H9 (cell line): ENCODE results near the gene USP37. TPM values are rescaled to one million over a fixed set of nuclear protein-coding genes. Genes with fewer than 3 reads are reported as not detected.
A peak's percentile ranks its signal among the peaks of the same experiment; 100 is the strongest.

Experiments used
- DNase-seq: peaks from one replicate; pipeline ENCODE4 v3.0.0-alpha.2; 2017
- H2AFZ ChIP-seq: one replicate; pipeline ENCODE4 v1.6.1; 2013; ENCODE audit warnings: mild to moderate bottlenecking, low read length, control low read depth, moderate library complexity
- H2AK5ac ChIP-seq: 2 replicates; pipeline ENCODE4 v1.6.1; 2013; ENCODE audit warnings: low read length, control low read depth, mixed read lengths; ENCODE audit not compliant: insufficient read length
- H2BK120ac ChIP-seq: one replicate; pipeline ENCODE4 v1.6.1; 2013; ENCODE audit warnings: low read depth, mild to moderate bottlenecking, low read length, control low read depth, inconsistent platforms; ENCODE audit not compliant: poor library complexity, severe bottlenecking
- H2BK12ac ChIP-seq: 2 replicates; pipeline ENCODE4 v1.6.1; 2013; ENCODE audit warnings: low read length, control low read depth, mixed read lengths, low read depth; ENCODE audit not compliant: insufficient read length
- H2BK15ac ChIP-seq: 2 replicates; pipeline ENCODE4 v1.6.1; 2013; ENCODE audit warnings: low read depth, low read length, control low read depth
- H2BK20ac ChIP-seq: one replicate; pipeline ENCODE4 v1.6.1; 2013; ENCODE audit warnings: low read depth, mild to moderate bottlenecking, low read length, control low read depth, inconsistent platforms; ENCODE audit not compliant: poor library complexity, severe bottlenecking
- H2BK5ac ChIP-seq: 2 replicates; pipeline ENCODE4 v1.6.1; 2013; ENCODE audit warnings: low read length, control low read depth, mixed read lengths; ENCODE audit not compliant: insufficient read length
- H3K14ac ChIP-seq: 2 replicates; pipeline ENCODE4 v1.6.1; 2013; ENCODE audit warnings: low read length, control low read depth; ENCODE audit not compliant: insufficient read depth
- H3K18ac ChIP-seq: 2 replicates; pipeline ENCODE4 v1.6.1; 2013; ENCODE audit warnings: low read depth, mild to moderate bottlenecking, mixed read lengths, low read length, control low read depth; ENCODE audit not compliant: insufficient read length
- H3K23ac ChIP-seq: 2 replicates; pipeline ENCODE4 v1.6.1; 2013; ENCODE audit warnings: low read length, control low read depth, mixed read lengths, low read depth; ENCODE audit not compliant: insufficient read length
- H3K23me2 ChIP-seq: 2 replicates; pipeline ENCODE4 v1.6.1; 2013; ENCODE audit warnings: low read depth, mild to moderate bottlenecking, mixed read lengths, low read length, control low read depth; ENCODE audit not compliant: insufficient read length, poor library complexity, severe bottlenecking
- H3K27ac ChIP-seq: 2 replicates; pipeline ENCODE4 v1.5.1; 2013; ENCODE audit warnings: low read length, control low read depth, mixed read lengths, low read depth; ENCODE audit not compliant: insufficient read length
- H3K27me3 ChIP-seq: 2 replicates; pipeline ENCODE4 v1.6.1; 2013; ENCODE audit warnings: low read length, control low read depth, inconsistent platforms; ENCODE audit not compliant: insufficient read depth
- H3K4ac ChIP-seq: 2 replicates; pipeline ENCODE4 v1.6.1; 2013; ENCODE audit warnings: low read depth, mild to moderate bottlenecking, control low read depth, inconsistent platforms, low read length, moderate library complexity
- H3K4me1 ChIP-seq: 2 replicates; pipeline ENCODE4 v1.6.1; 2013; ENCODE audit warnings: low read length, control low read depth, inconsistent platforms; ENCODE audit not compliant: insufficient read depth
- H3K4me2 ChIP-seq: 2 replicates; pipeline ENCODE4 v1.6.1; 2013; ENCODE audit warnings: low read length, control low read depth, mixed read lengths; ENCODE audit not compliant: insufficient read length, insufficient read depth
- H3K56ac ChIP-seq: 2 replicates; pipeline ENCODE4 v1.6.1; 2013; ENCODE audit warnings: low read depth, mild to moderate bottlenecking, mixed read lengths, low read length, control low read depth; ENCODE audit not compliant: insufficient read length
- H3K79me1 ChIP-seq: 2 replicates; pipeline ENCODE4 v1.6.1; 2013; ENCODE audit warnings: low read depth, mild to moderate bottlenecking, moderate library complexity, low read length, control low read depth, inconsistent platforms; ENCODE audit not compliant: insufficient read depth, poor library complexity, severe bottlenecking
- H3K79me2 ChIP-seq: 2 replicates; pipeline ENCODE4 v1.6.1; 2013; ENCODE audit warnings: low read length, control low read depth, inconsistent platforms; ENCODE audit not compliant: insufficient read depth
- H3K9ac ChIP-seq: 2 replicates; pipeline ENCODE4 v1.6.1; 2013; ENCODE audit warnings: low read length, control low read depth, mixed read lengths; ENCODE audit not compliant: insufficient read length; ENCODE audit errors: extremely low read depth
- H3K9me3 ChIP-seq: one replicate; pipeline ENCODE4 v1.6.1; 2013; ENCODE audit warnings: low read depth, low read length, inconsistent platforms; ENCODE audit not compliant: control insufficient read depth
- H3T11ph ChIP-seq: one replicate; pipeline ENCODE4 v1.6.1; 2013; ENCODE audit warnings: mild to moderate bottlenecking, low read length, control low read depth, inconsistent platforms
- H4K20me1 ChIP-seq: one replicate; pipeline ENCODE4 v1.6.1; 2013; ENCODE audit not compliant: control insufficient read depth, insufficient read length, insufficient read depth
- H4K5ac ChIP-seq: 2 replicates; pipeline ENCODE4 v1.6.1; 2013; ENCODE audit warnings: low read depth, mild to moderate bottlenecking, mixed read lengths, low read length, control low read depth; ENCODE audit not compliant: insufficient read length
- H4K8ac ChIP-seq: replicated peaks from 2 replicates; pipeline ENCODE4 v1.6.1; 2013; ENCODE audit warnings: low read length, control low read depth, mixed read lengths, low read depth; ENCODE audit not compliant: insufficient read length
- H4K91ac ChIP-seq: 2 replicates; pipeline ENCODE4 v1.6.1; 2013; ENCODE audit warnings: low read depth, mild to moderate bottlenecking, moderate library complexity, mixed read lengths, low read length, control low read depth; ENCODE audit not compliant: insufficient read length
- H3K27ac Mint-ChIP-seq, 3 experiments: 2 replicates in 2 of 3; 3 replicates in 1 of 3; pipeline ENCODE4 v1.8.0; 2020 to 2021; ENCODE audit warnings: mixed read lengths in 3 of 3, mild to moderate bottlenecking in 1 of 3, moderate library complexity in 1 of 3
- H3K27me3 Mint-ChIP-seq: 2 replicates; pipeline ENCODE4 v1.8.0; 2021; ENCODE audit warnings: low read depth, mild to moderate bottlenecking, moderate library complexity, mixed read lengths
- H3K36me3 Mint-ChIP-seq, 3 experiments: 2 replicates in 2 of 3; 3 replicates in 1 of 3; pipeline ENCODE4 v1.8.0; 2020 to 2021; ENCODE audit warnings: low read depth in 3 of 3, mixed read lengths in 3 of 3; ENCODE audit not compliant: insufficient read depth in 1 of 3
- H3K4me1 Mint-ChIP-seq, 2 experiments: 2 replicates each; pipeline ENCODE4 v1.8.0; 2020; ENCODE audit warnings: mixed read lengths in 2 of 2
- H3K4me3 Mint-ChIP-seq, 2 experiments: 2 replicates in 1 of 2; 3 replicates in 1 of 2; pipeline ENCODE4 v1.8.0; 2020 to 2021; ENCODE audit warnings: mild to moderate bottlenecking in 2 of 2, mixed read lengths in 2 of 2, moderate library complexity in 1 of 2
- H3K9me3 Mint-ChIP-seq, 2 experiments: 2 replicates in 1 of 2; 3 replicates in 1 of 2; pipeline ENCODE4 v1.8.0; 2020; ENCODE audit warnings: mild to moderate bottlenecking in 2 of 2, mixed read lengths in 2 of 2, moderate library complexity in 1 of 2
- CTCF ChIP-seq: fragments of 200-600 bp; sonication (generic); conservative IDR thresholded peaks from 3 replicates; pipeline ENCODE4 v1.8.0; 2021; ENCODE audit warnings: antibody characterized with exemption, mild to moderate bottlenecking
- WGBS: extraction: QIAGEN DNeasy Blood & Tissue Kit; methylation state at CpG from one replicate; pipeline ENCODE4 v1.1.7; 2013; ENCODE audit warnings: missing lambda C conversion rate, low lambda C conversion rate, mixed read lengths; ENCODE audit not compliant: insufficient read length; ENCODE audit errors: extremely low coverage; 5-methylcytosine and 5-hydroxymethylcytosine counted together
- total RNA-seq: library from RNA; stranded (reverse); gene quantifications from 2 replicates; pipeline ENCODE4 v1.2.1, GENCODE V29; 2021

Gene USP37
- total RNA-seq, 1 experiment from 2014 or later = 34.9 TPM

- Histone ChIP-seq H4K8ac (no peak overlapping the region), H3K4me2 (no peak overlapping the region)
- WGBS = no CpG with 5 or more reads among the region's 3 CpGs
Observed at GRCh38 chr2:218577482-218578220, 9.5 kb upstream of the USP37 start.

More at GRCh38 chr2:218577482-218578220, 9.5 kb upstream of the USP37 start:
- Histone ChIP-seq H3K4me1 (peaks cover 9% of the 10 kb centered on the region), H4K91ac (no peak overlapping the region), H3K79me2 (peaks cover 28% of the 10 kb centered on the region; the same call in 1 of the 2 replicates), H2BK12ac (no peak overlapping the region), H3K9ac (no peak overlapping the region), H3K18ac (no peak overlapping the region), H2BK120ac (no peak overlapping the region), H4K5ac (no peak overlapping the region), H3K14ac (no peak overlapping the region), H2BK20ac (no peak overlapping the region), H3K4ac (no peak overlapping the region), H3K27me3 (no peaks in the 10 kb centered on the region), H3K23ac (no peak overlapping the region), H2AK5ac (no peak overlapping the region), H3K27ac (no peak overlapping the region), H4K20me1 (no peaks in the 10 kb centered on the region), H3K56ac (no peak overlapping the region), H3K9me3 (no peaks in the 10 kb centered on the region), H3T11ph (no peak overlapping the region), H3K79me1 (peaks cover 2% of the 10 kb centered on the region), H2AFZ (no peak overlapping the region), H2BK5ac (no peak overlapping the region), H3K23me2 (no peaks in the 10 kb centered on the region), H2BK15ac (no peak overlapping the region)
- Mint-ChIP-seq H3K27ac (peak overlapping the region; percentile 60 to 91 (median 85); a peak in 5 of 7 replicates), H3K4me1 (peaks cover 26 to 37% of the 10 kb centered on the region in 2 experiments), H3K9me3 (no peaks in the 10 kb centered on the region), H3K36me3 (peaks cover 17 to 50% (median 48%) of the 10 kb centered on the region in 3 experiments; a peak in 6 of 7 replicates), H3K4me3 (peak overlapping the region in 1 of 2 experiments; percentile 56; a peak in 1 of 5 replicates), H3K27me3 (no peaks in the 10 kb centered on the region)
- DNase-seq = no peak
- no peak for TF ChIP-seq CTCF
